ENCODE measurements around the gene PIGR.

- TF ChIP-seq CTCF (conservative IDR thresholded peaks at IDR 0.05; ENCODE audit: low read depth, low read length) (no peak), EZH2 (IDR thresholded peaks at IDR 0.05; ENCODE audit: borderline replicate concordance, low read depth, low read length, poor library complexity, severe bottlenecking) (no peak)
Measured at GRCh38 chr1:206951318-206952100, 5.2 kb upstream of the PIGR start.

Measured in A673 (cell line).